NCI-H187 treated with DMSO at 0.1 percent for 48 hours (cell line): ENCODE results near the gene SPSB4.

Experiments used
- DNase-seq: peaks from one replicate; lab custom pipeline; 2025; lab: John Stamatoyannopoulos, UW

The SPSB4 gene

GRCh38 chr3:141055136-141055535 lies 4.0 kb downstream of the SPSB4 start:
- DNase-seq, result no peak

GRCh38 chr3:141055536-141056445 lies 4.6 kb downstream of the SPSB4 start:
- no peak for DNase-seq

GRCh38 chr3:141056751-141057171 lies 5.6 kb downstream of the SPSB4 start:
- DNase-seq, result no peak

- no peak for DNase-seq
These were observed 6.3 kb downstream of the SPSB4 start for GRCh38 chr3:141057436-141057835.

- no peak for DNase-seq
These were observed 7.0 kb downstream of the SPSB4 start for GRCh38 chr3:141057946-141058800.

- DNase-seq, result no peak
These were observed 7.8 kb downstream of the SPSB4 start for GRCh38 chr3:141058996-141059395.

GRCh38 chr3:141059816-141060215 lies 8.7 kb downstream of the SPSB4 start:
- DNase-seq, result no peak

GRCh38 chr3:141060327-141060726 lies 9.2 kb downstream of the SPSB4 start:
- DNase-seq, result no peak

- DNase-seq, result no peak
These were observed 12.7 kb downstream of the SPSB4 start for GRCh38 chr3:141063831-141064230.

- DNase-seq, result no peak
These were observed 13.2 kb downstream of the SPSB4 start for GRCh38 chr3:141064255-141064926.

- no peak for DNase-seq
These were observed 14.1 kb downstream of the SPSB4 start for GRCh38 chr3:141065258-141065657.

GRCh38 chr3:141065841-141066805 lies 15.0 kb downstream of the SPSB4 start:
- no peak for DNase-seq

GRCh38 chr3:141067206-141067974 lies 16.2 kb downstream of the SPSB4 start:
- DNase-seq, result no peak

GRCh38 chr3:141070229-141070628 lies 19.1 kb downstream of the SPSB4 start:
- DNase-seq, result no peak

GRCh38 chr3:141070727-141071357 lies 19.7 kb downstream of the SPSB4 start:
- DNase-seq, result no peak

- no peak for DNase-seq
These were observed 20.6 kb downstream of the SPSB4 start for GRCh38 chr3:141071681-141072260.

- DNase-seq, result no peak
These were observed 21.8 kb downstream of the SPSB4 start for GRCh38 chr3:141072950-141073349.

GRCh38 chr3:141073580-141073979 lies 22.4 kb downstream of the SPSB4 start:
- no peak for DNase-seq

GRCh38 chr3:141074529-141074928 lies 23.4 kb downstream of the SPSB4 start:
- no peak for DNase-seq
